G401.6 (cell line): ENCODE measurements around the gene TSPEAR.
"Not testable (repeated sequence)": the region's sequence is repeated elsewhere in the genome, so short reads cannot be mapped to it uniquely, and the experiment has no call there.

Source experiments
- FAIRE-seq: peaks from 2 replicates; lab custom pipeline; 2012; peaks lifted over from hg19 to GRCh38; lab: Jason Lieb, UNC

Gene TSPEAR

GRCh38 chr21:44702111-44702972, 9.0 kb downstream of the TSPEAR start:
- no peak for FAIRE-seq

GRCh38 chr21:44701541-44701940, 9.8 kb downstream of the TSPEAR start:
- FAIRE-seq, result no peak

- FAIRE-seq, result no peak
Observed at GRCh38 chr21:44701023-44701400, 10.4 kb downstream of the TSPEAR start.

- no peak for FAIRE-seq
Observed at GRCh38 chr21:44700101-44701022, 11.0 kb downstream of the TSPEAR start.

- FAIRE-seq, result no peak
Observed at GRCh38 chr21:44699502-44700001, 11.8 kb downstream of the TSPEAR start.

DNA sequence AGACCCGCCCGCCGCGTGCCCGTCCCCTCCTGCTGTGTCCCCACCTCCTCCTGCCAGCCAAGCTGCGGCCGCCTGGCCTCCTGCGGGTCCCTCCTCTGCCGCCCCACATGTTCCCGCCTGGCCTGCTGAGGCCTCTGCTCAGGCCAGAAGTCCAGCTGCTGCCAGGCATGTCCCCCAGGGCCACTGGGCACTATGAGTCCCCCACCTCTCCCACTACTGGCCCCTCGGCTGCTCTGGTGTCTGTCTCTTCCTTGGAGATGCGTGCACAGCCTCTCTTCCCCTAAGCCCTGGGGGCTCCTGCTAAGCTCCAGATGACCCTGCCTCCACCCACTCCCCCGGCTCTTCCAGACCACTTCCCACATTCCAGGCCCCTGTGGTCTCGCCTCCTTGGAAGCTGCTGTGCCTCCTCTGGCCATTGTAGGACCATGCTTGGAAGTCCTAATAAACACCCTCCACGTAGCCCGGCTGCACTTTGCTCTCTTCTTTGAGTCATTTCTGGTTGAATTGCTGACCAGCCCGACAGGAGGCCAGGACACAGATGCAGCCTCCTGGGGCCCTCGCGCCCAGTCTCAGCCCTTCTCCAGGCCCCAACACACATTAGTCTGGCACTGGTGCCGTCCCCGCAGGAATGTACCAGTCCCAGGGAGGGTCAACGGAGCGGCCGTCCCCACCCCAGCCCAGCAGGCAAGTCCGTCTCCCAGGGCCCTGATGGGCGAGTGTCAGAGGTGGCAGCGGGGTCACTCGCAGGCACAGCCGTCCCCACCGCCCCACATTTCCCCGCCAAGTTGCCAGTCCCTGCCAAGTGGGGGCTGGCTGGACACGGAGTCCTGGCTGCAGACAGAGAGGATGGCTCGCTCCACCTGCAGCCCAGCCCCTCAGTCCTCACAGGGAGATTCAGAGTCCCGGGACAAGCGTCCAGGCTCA, 13.3 kb downstream of the TSPEAR start:
- FAIRE-seq, result no peak

GRCh38 chr21:44697172-44697810, 14.1 kb downstream of the TSPEAR start, which contains the start of gene KRTAP10-12:
Gene KRTAP10-12 (plus strand): TSS chr21:44697172. CDS start chr21:44697202, 30 bp downstream.
- not testable (repeated sequence) for FAIRE-seq

- no peak for FAIRE-seq
Observed at GRCh38 chr21:44696572-44696971, 14.8 kb downstream of the TSPEAR start.

DNA sequence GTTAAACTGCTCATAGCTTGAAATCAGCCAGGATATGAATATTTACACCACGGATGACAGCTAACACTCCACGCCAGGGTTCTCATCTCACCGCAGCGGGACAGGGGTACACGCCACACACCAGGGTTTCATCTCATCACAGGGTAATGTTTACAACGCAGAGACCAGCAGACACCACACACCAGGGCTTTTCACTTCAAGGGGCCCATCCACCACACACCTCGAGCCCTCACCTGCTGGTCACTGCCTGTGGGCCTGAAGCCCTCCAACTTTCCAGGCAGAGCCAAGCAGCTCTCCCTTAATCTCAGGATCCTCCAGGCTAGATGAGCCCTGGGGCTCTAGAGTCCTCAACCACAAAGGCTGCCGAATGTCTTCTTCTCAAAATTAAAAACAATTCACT, 15.7 kb downstream of the TSPEAR start:
- no peak for FAIRE-seq

- FAIRE-seq, result no peak
Observed at GRCh38 chr21:44695184-44695583, 16.2 kb downstream of the TSPEAR start.

DNA sequence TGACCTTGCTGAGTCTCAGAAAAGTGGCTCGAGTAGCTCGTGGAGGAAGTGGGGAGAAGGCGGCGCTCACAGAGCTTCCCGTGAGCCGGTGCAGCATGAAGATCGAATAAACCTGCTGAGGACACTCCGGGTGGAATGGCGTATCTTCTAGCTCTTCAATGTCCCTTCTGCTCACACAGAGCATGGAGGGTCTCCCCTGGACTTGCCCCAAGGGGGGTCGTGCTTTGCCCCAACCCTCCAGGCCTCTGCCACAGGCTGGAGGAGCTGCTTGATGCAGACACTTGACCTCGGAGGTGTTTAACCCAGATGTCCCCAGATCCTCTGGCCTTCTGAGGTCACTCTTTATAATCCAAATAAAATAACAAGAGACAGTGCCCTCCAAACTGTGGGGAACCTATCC, 16.6 kb downstream of the TSPEAR start:
- FAIRE-seq, result no peak

- no peak for FAIRE-seq
Observed at GRCh38 chr21:44692798-44693512, 18.4 kb downstream of the TSPEAR start.

GRCh38 chr21:44691686-44692085, 19.7 kb downstream of the TSPEAR start:
- no peak for FAIRE-seq

DNA sequence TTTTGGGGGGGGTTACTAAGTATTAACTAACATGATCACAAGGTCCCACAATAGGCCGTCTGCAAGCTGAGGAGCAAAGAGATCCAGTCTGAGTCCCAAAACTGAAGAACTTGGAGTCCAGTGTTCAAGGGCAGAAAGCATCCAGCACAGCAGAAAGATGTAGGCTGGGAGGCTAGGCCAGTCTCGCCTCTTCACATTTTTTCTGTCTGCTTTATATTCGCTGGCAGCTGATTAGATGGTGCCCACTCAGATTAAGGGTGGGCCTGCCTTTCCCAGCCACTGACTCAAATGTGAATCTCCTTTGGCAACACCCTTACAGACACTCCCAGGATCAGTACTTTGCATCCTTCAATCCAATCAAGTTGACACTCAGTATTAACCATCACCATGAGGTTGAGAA, 21.6 kb downstream of the TSPEAR start:
- FAIRE-seq, result not testable (repeated sequence)

GRCh38 chr21:44687671-44688070, 23.7 kb downstream of the TSPEAR start:
- no peak for FAIRE-seq

DNA sequence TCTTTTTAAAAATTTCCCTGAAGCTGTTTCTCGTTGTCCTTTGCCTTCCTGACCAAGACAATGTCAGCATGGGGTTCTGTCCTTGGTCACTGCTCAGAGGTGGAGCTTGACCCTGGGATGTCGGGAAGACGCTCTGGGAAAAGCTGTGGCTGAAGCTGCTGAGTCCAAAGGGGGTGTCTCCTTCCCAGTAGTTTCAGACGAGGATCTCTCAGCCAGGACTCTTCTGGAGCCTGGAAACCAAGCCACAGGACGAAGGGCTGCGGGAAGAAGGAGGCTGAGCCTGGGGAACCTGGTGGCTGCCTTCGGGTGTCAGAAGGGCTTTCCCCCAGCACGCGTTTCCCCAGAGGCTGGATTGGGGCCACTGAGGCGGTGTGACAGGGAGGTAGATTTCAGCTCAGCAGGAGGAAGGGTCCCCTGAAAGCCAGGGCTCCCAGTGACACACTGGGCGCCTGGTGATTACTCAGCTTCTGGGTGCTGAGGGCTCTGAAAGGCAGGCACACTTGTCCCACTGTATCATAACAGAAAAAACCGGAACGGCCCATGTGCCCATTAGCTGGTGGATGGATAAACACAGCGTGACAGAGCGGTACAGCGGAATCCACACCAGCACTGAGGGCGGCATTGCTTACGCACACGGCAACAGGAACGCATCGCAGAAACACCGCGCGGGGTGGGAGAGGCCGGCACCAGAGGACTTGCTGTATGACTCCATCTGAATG, 24.4 kb downstream of the TSPEAR start:
- FAIRE-seq, result no peak

DNA sequence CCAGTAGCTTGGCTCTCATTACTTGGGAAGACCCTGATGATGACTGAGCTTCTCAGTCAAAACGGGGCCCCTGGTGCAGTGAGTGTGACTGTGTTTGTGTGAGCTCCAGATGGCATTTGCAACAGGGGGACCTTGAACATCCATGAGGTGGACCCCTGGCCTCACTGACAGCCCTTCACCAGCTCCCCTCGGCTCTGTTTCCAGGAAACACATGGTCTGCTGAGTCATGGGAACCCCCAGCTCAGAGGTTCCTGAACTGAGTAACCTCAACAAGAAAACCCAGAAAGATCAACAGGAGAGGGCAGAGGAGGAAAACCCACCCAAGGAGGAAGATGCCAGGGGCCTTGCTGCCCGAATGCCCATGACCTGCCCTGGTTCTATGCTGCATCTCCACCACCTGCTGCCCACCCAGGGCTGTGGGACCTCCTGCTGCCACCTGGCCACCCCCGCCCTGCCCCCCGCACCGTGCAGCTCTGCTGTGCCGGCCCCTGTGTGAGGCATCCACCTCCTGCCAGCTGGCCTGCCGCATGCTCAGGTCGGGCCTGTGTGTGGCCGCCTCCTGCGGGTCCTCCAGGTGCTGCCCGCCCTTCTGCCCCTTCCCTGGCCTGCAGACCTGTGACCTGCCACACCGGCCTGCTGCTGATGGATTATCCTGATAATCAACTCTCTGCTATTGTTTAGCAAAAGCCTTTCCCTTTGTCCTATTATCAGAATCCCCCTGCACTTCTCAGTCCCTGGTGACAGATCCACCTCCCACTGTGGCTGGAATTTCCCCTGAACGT, 25.2 kb downstream of the TSPEAR start:
- no peak for FAIRE-seq

- FAIRE-seq, result not testable (repeated sequence)
Observed at GRCh38 chr21:44685050-44685449, 26.3 kb downstream of the TSPEAR start.

GRCh38 chr21:44684483-44684882, 26.9 kb downstream of the TSPEAR start:
- no peak for FAIRE-seq
